ENCODE results near the gene TFR2.

Gene TFR2

GRCh38 chr7:100639995-100640516, 1.3 kb downstream of the TFR2 start:
- no peak for DNase-seq (ENCODE audit: low spot score)
- no peak overlapping the region for H3K27ac ChIP-seq
- no peak for TF ChIP-seq CTCF (conservative IDR thresholded peaks at IDR 0.05; ENCODE audit: low read depth)
- ChIA-PET CTCF (interaction anchor here (0.7 to 1.1 kb wide), 2 partner anchors 46 to 58 kb away, joined by 4 to 5 read pairs; no protein-coding TSS in a partner anchor), POLR2A (ENCODE audit: low non-redundant PET) (interaction anchor here (0.6 kb wide), 1 partner anchor 593 kb away, joined by 3 read pairs; no protein-coding TSS in a partner anchor)

- ChIA-PET POLR2A (ENCODE audit: low non-redundant PET) (no interaction called here), CTCF (interaction anchor here (0.6 to 2.1 kb wide), 15 partner anchors 9 to 1210 kb away, joined by 3 to 14 read pairs (median 4); partner anchors contain the start of genes MOSPD3 and POP7)
- H3K27ac ChIP-seq, result peak overlapping the region; percentile 50
- peak; percentile 41 for DNase-seq (ENCODE audit: low spot score)
- peak; percentile 81 for TF ChIP-seq CTCF (conservative IDR thresholded peaks at IDR 0.05; ENCODE audit: low read depth)
These were observed 8.2 kb downstream of the TFR2 start for GRCh38 chr7:100632951-100633717.

GRCh38 chr7:100630066-100630465, 11.3 kb downstream of the TFR2 start:
- CTCF ChIA-PET, result interaction anchor here (0.5 to 1.0 kb wide), 3 partner anchors 9 to 90 kb away, joined by 4 to 7 read pairs (median 5); partner anchors contain the start of gene EPO

GRCh38 chr7:100629117-100629716, 12.1 kb downstream of the TFR2 start:
- ChIA-PET POLR2A (ENCODE audit: low non-redundant PET) (no interaction called here), CTCF (interaction anchor here (0.6 to 1.0 kb wide), 4 partner anchors 21 to 184 kb away, joined by 3 to 4 read pairs (median 4); no protein-coding TSS in a partner anchor)
- no peak for DNase-seq (ENCODE audit: low spot score)
- peak overlapping the region; percentile 19 for H3K27ac ChIP-seq
- peak; percentile 34; the same call in 1 of the 2 replicates for TF ChIP-seq CTCF (conservative IDR thresholded peaks at IDR 0.05; ENCODE audit: low read depth)

More at GRCh38 chr7:100630066-100630465, 11.3 kb downstream of the TFR2 start:
- POLR2A ChIA-PET (ENCODE audit: low non-redundant PET), result no interaction called here
- no peak for TF ChIP-seq CTCF (conservative IDR thresholded peaks at IDR 0.05; ENCODE audit: low read depth)
- DNase-seq (ENCODE audit: low spot score), result no peak
- peak overlapping the region; percentile 19 for H3K27ac ChIP-seq

- no peak for DNase-seq (ENCODE audit: low spot score)
- peak overlapping the region; percentile 67 for H3K27ac ChIP-seq
- ChIA-PET POLR2A (ENCODE audit: low non-redundant PET) (interaction anchor here (0.6 kb wide), 1 partner anchor 48 kb away, joined by 3 read pairs; no protein-coding TSS in a partner anchor), CTCF (interaction anchor here (0.7 to 1.1 kb wide), 2 partner anchors 71 to 78 kb away, joined by 4 to 6 read pairs; no protein-coding TSS in a partner anchor)
- TF ChIP-seq CTCF (conservative IDR thresholded peaks at IDR 0.05; ENCODE audit: low read depth), result no peak
These were observed 14.2 kb downstream of the TFR2 start for GRCh38 chr7:100627238-100627549.

GRCh38 chr7:100626530-100627237, 14.7 kb downstream of the TFR2 start:
- ChIA-PET POLR2A (ENCODE audit: low non-redundant PET) (no interaction called here), CTCF (interaction anchor here (0.6 to 1.1 kb wide), 3 partner anchors 71 to 83 kb away, joined by 3 to 6 read pairs (median 4); no protein-coding TSS in a partner anchor)
- H3K27ac ChIP-seq, result peak overlapping the region; percentile 67
- peak; percentile 98 for DNase-seq (ENCODE audit: low spot score)
- TF ChIP-seq CTCF (conservative IDR thresholded peaks at IDR 0.05; ENCODE audit: low read depth), result no peak

Measured in RWPE1 (cell line).